GM12878 (cell line): ENCODE data around the gene SLC16A9. TPM values are rescaled to one million over a fixed set of nuclear protein-coding genes. Genes with fewer than 3 reads are reported as not detected.

Source experiments
- ATAC-seq: fragments of 200-7000 bp; cut with Tn5 transposase; 3 replicates; pipeline ENCODE4 v1.9.1; 2020; ENCODE audit warnings: mild to moderate bottlenecking, moderate library complexity
- BruUV-seq: library from RNA; stranded (reverse); fragments of 400-500 nt; replicated peaks from 2 replicates; lab custom pipeline; 2021; lab: Mats Ljungman, UMichigan
- CTCF ChIA-PET: fragments of 300-600 bp; sonication (Branson Sonifier 250); formaldehyde crosslinking; extraction: SDS; loops from one replicate; lab custom pipeline; 2021; ENCODE audit warnings: inconsistent platforms; lab: Yijun Ruan, JAX
- POLR2A ChIA-PET: fragments of 350-600 bp; formaldehyde crosslinking; extraction: SDS; loops from one replicate; lab custom pipeline; 2021; ENCODE audit warnings: inconsistent platforms; lab: Charles Lee
- RAD21 ChIA-PET: fragments of 300-600 bp; sonication (Branson Sonifier 250); formaldehyde crosslinking; loops from one replicate; lab custom pipeline; 2023; ENCODE audit warnings: antibody characterized with exemption; ENCODE audit not compliant: unreplicated experiment; lab: Charles Lee
- SMC1A ChIA-PET: fragments of 300-600 bp; sonication (Branson Sonifier 250); formaldehyde crosslinking; loops from one replicate; lab custom pipeline; 2023; ENCODE audit not compliant: unreplicated experiment, uncharacterized antibody; lab: Charles Lee
- DNase-seq: peaks from one replicate; pipeline ENCODE4 v3.0.0-alpha.2; 2011; ENCODE audit warnings: low read depth, low spot score
- FAIRE-seq: peaks from 3 replicates; lab custom pipeline; 2011; peaks lifted over from hg19 to GRCh38; lab: Jason Lieb, UNC
- H2AFZ ChIP-seq: 2 replicates; pipeline ENCODE4 v1.6.0; 2011; ENCODE audit warnings: low read depth, low read length, control low read depth; ENCODE audit not compliant: control insufficient read depth
- H3K27ac ChIP-seq: 2 replicates; pipeline ENCODE4 v1.5.1; 2011; ENCODE audit warnings: control low read depth; ENCODE audit not compliant: control insufficient read depth, insufficient read depth
- H3K27me3 ChIP-seq, 2 experiments: replicated peaks in 1 of 2; 2 replicates each; pipeline versions ENCODE4 v1.6.0 to v1.6.1; 2011; ENCODE audit warnings: low read length in 1 of 2; ENCODE audit not compliant: control insufficient read depth in 2 of 2, insufficient read depth in 2 of 2
- H3K36me3 ChIP-seq, 2 experiments: 2 replicates each; pipeline ENCODE4 v1.5.1; 2011; ENCODE audit warnings: low read length in 1 of 2; ENCODE audit not compliant: control insufficient read depth in 2 of 2, insufficient read depth in 2 of 2
- H3K4me1 ChIP-seq: 2 replicates; pipeline ENCODE4 v1.6.1; 2011; ENCODE audit warnings: mild to moderate bottlenecking, low read length, moderate library complexity, mixed read lengths; ENCODE audit not compliant: control insufficient read depth, insufficient read depth
- H3K4me2 ChIP-seq: 2 replicates; pipeline ENCODE4 v1.6.0; 2011; ENCODE audit warnings: control low read depth; ENCODE audit not compliant: control insufficient read depth, insufficient read depth
- H3K4me3 ChIP-seq: fragments of 200-600 bp; sonication (generic); 2 replicates; pipeline ENCODE4 v1.5.1; 2016
- H3K79me2 ChIP-seq: 2 replicates; pipeline ENCODE4 v1.6.0; 2011; ENCODE audit warnings: low read length; ENCODE audit not compliant: control insufficient read depth, insufficient read depth
- H3K9ac ChIP-seq: 2 replicates; pipeline ENCODE4 v1.8.0; 2011; ENCODE audit warnings: low read length, control low read depth, mixed read lengths; ENCODE audit not compliant: control insufficient read depth, insufficient read depth
- H3K9me3 ChIP-seq: replicated peaks from 3 replicates; pipeline ENCODE4 v1.5.1; 2011; ENCODE audit warnings: mild to moderate bottlenecking, low read length; ENCODE audit not compliant: control insufficient read depth, insufficient read depth
- H4K20me1 ChIP-seq: 2 replicates; pipeline ENCODE4 v1.6.0; 2011; ENCODE audit not compliant: control insufficient read depth, insufficient read depth
- PBX3 ChIP-seq: IDR thresholded peaks from 2 replicates; pipeline ENCODE4 v1.6.1; 2011; ENCODE audit warnings: mild to moderate bottlenecking, low read depth, low read length, moderate library complexity; ENCODE audit not compliant: insufficient replicate concordance
- POU2F2 ChIP-seq: IDR thresholded peaks from 3 replicates; pipeline ENCODE4 v1.6.1; 2011; ENCODE audit warnings: low read depth, mild to moderate bottlenecking, low read length, borderline replicate concordance
- TCF7 ChIP-seq: IDR thresholded peaks from 2 replicates; pipeline ENCODE4 v1.6.1; 2014; ENCODE audit warnings: antibody characterized with exemption, borderline replicate concordance
- WGBS: methylation state at CpG from one replicate; pipeline ENCODE4 v1.1.6; 2016; ENCODE audit warnings: low lambda C conversion rate; ENCODE audit not compliant: insufficient replicate concordance, insufficient coverage; ENCODE audit errors: missing lambda C conversion rate; 5-methylcytosine and 5-hydroxymethylcytosine counted together
- in situ Hi-C: fragments of 300-500 bp; cut with MboI; formaldehyde crosslinking; loops from 9 replicates; pipeline ENCODE4 v1.14.3; 2018; ENCODE audit warnings: mixed read lengths
- intact Hi-C: fragments of 100-400 bp; cut with micrococcal nuclease; formaldehyde crosslinking; loops from one replicate; pipeline ENCODE4 v1.14.2; 2022; ENCODE audit not compliant: unreplicated experiment
- polyA plus RNA-seq, 11 experiments: library from polyadenylated mRNA; depleted of rRNA in 4 of 11; unstranded in 6 of 11; stranded (reverse) in 5 of 11; fragments of >200 nt; fragmentation: Nextera tagmentation in 4 of 11; fragmentation: Illumina TruSeq in 1 of 11; extraction: Ambion mirVana in 4 of 11; extraction: Trizol in 1 of 11; gene quantifications; 1 replicate in 1 of 11; 2 replicates in 10 of 11; pipeline versions ENCODE4 v1.2.1 to v1.2.3, GENCODE V29; 2011 to 2016; ENCODE audit warnings: inconsistent platforms in 2 of 11, missing spikeins in 2 of 11, low read depth in 1 of 11
- total RNA-seq, 4 experiments: library from RNA; depleted of rRNA in 3 of 4; stranded (reverse); fragments of >200 nt in 3 of 4; fragmentation: Illumina TruSeq in 1 of 4; extraction: Trizol in 1 of 4; gene quantifications; 2 replicates each; pipeline versions ENCODE4 v1.2.1 to v1.2.3, GENCODE V29; 2013 to 2021

Gene SLC16A9
- total and polyA plus RNA-seq, 10 of the 15 experiments (the other 5 are each of a cell fraction or from before 2014, with no cell fraction given) = 0.86 to 6.2 (median 4.3) TPM

DNA sequence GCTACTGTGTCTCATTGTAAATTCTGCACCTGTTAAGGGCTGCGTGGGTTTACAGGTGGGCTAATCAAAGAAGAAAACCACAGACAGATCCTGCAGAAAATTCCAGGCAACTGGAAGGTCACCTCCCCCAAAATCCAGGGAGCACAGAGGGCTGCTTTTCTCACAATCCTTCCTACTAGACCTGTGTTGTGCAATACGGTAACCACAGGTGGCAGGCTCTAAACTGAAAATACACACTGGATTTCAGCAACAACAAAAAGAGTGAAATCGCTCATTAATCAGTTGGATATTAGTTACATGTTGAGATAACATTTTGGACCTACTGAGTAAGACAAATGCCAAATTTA is 83.2 kb downstream of the SLC16A9 start:
- CTCF ChIA-PET = interaction anchor here (0.6 to 6.1 kb wide), 32 partner anchors 12 to 1698 kb away, joined by 3 to 53 read pairs (median 4); partner anchors contain the start of gene CCDC6
- no peaks in the 10 kb centered on the region for H4K20me1 ChIP-seq
- no peak overlapping the region for H2AFZ ChIP-seq
- H3K79me2 ChIP-seq = no peaks in the 10 kb centered on the region
- H3K4me3 ChIP-seq = no peak overlapping the region
- BruUV-seq = no TSS peak
- no peaks in the 10 kb centered on the region for H3K36me3 ChIP-seq
- DNase-seq (no peak), ATAC-seq (no peak), FAIRE-seq (no peak)
- H3K4me2 ChIP-seq = no peak overlapping the region
- POLR2A ChIA-PET = no interaction called here
- no peak overlapping the region for H3K27ac ChIP-seq
- no peaks in the 10 kb centered on the region; the same call in 2 of the 3 replicates for H3K9me3 ChIP-seq
- RAD21 ChIA-PET = interaction anchor here (0.6 to 1.9 kb wide), 19 partner anchors 16 to 724 kb away, joined by 3 to 9 read pairs (median 4); partner anchors contain the start of gene CCDC6
- SMC1A ChIA-PET = interaction anchor here (0.6 to 2.0 kb wide), 23 partner anchors 22 to 815 kb away, joined by 3 to 22 read pairs (median 4); no protein-coding TSS in a partner anchor
- no peaks in the 10 kb centered on the region for H3K27me3 ChIP-seq
- intact Hi-C loops (loop anchor here (1.0 to 5.0 kb wide), 9 partner anchors 50 to 1021 kb away; partner anchors contain the start of gene CCDC6), in situ Hi-C loops (loop anchor here (5.0 to 10.0 kb wide), 5 partner anchors 181 to 808 kb away; no protein-coding TSS in a partner anchor)
- no peaks in the 10 kb centered on the region; the same call in 1 of the 2 replicates for H3K4me1 ChIP-seq
- TF ChIP-seq POU2F2 (no peak), PBX3 (no peak), TCF7 (no peak)
- H3K9ac ChIP-seq = no peak overlapping the region
- 67% methylated on average over 3 of the region's 3 CpGs for WGBS
